HepG2 (cell line): ENCODE results near the gene SLC25A38. TPM values are rescaled to one million over a fixed set of nuclear protein-coding genes. Genes with fewer than 3 reads are reported as not detected.

Experiments used
- ATRX ChIP-seq: sonication (generic); formaldehyde crosslinking; IDR thresholded peaks from 2 replicates; pipeline ENCODE4 v1.4.0; 2020; ENCODE audit warnings: missing genetic modification reagents, borderline replicate concordance
- DMAP1 ChIP-seq: IDR thresholded peaks from 2 replicates; pipeline ENCODE4 v1.6.1; 2016
- DNMT3B ChIP-seq: conservative IDR thresholded peaks from 2 replicates; pipeline ENCODE4 v1.6.1; 2016; ENCODE audit warnings: missing biosample characterization, control low read depth
- ERF ChIP-seq: IDR thresholded peaks from 2 replicates; pipeline ENCODE4 v1.6.1; 2018; ENCODE audit warnings: missing biosample characterization, missing genetic modification reagents
- ETV6 ChIP-seq: sonication (generic); formaldehyde crosslinking; conservative IDR thresholded peaks from 2 replicates; pipeline ENCODE4 v1.4.0; 2020; ENCODE audit warnings: missing genetic modification reagents
- FOXM1 ChIP-seq: sonication (generic); formaldehyde crosslinking; IDR thresholded peaks from 2 replicates; pipeline ENCODE4 v1.5.0; 2020; ENCODE audit warnings: missing genetic modification reagents
- NFYB ChIP-seq: sonication (generic); formaldehyde crosslinking; IDR thresholded peaks from 2 replicates; pipeline ENCODE4 v1.4.0; 2020; ENCODE audit warnings: missing genetic modification reagents
- ZNF557 ChIP-seq: sonication (generic); formaldehyde crosslinking; IDR thresholded peaks from 2 replicates; pipeline ENCODE4 v1.4.0; 2020; ENCODE audit warnings: missing genetic modification reagents
- ZNF746 ChIP-seq: sonication (generic); formaldehyde crosslinking; IDR thresholded peaks from 2 replicates; pipeline ENCODE4 v1.8.0; 2022; ENCODE audit warnings: mild to moderate bottlenecking, missing genetic modification reagents
- ZNF775 ChIP-seq: sonication (generic); formaldehyde crosslinking; IDR thresholded peaks from 2 replicates; pipeline ENCODE4 v1.4.0; 2020; ENCODE audit warnings: missing genetic modification reagents, mild to moderate bottlenecking, moderate library complexity, borderline replicate concordance
- polyA plus RNA-seq, 8 experiments: library from polyadenylated mRNA; depleted of rRNA in 3 of 8; stranded (reverse) in 7 of 8; unstranded in 1 of 8; fragments of >200 nt; fragmentation: Illumina TruSeq in 4 of 8; extraction: Trizol in 4 of 8; gene quantifications; 2 replicates each; pipeline versions ENCODE4 v1.2.1 to v1.2.3, GENCODE V29; 2011 to 2016; ENCODE audit warnings: low read depth in 4 of 8, missing spikeins in 1 of 8, mixed read lengths in 1 of 8; ENCODE audit not compliant: insufficient read depth in 1 of 8
- total RNA-seq, 5 experiments: library from RNA; depleted of rRNA; stranded (reverse); fragments of >200 nt; fragmentation: Illumina TruSeq; extraction: Trizol; gene quantifications; 2 replicates each; pipeline ENCODE4 v1.2.3, GENCODE V29; 2016; ENCODE audit warnings: low read depth in 1 of 5
- TF ChIP-seq, protein P1 (sequence below): sonication (generic); formaldehyde crosslinking; IDR thresholded peaks from 2 replicates; pipeline ENCODE4 v1.4.0; 2020; ENCODE audit warnings: mild to moderate bottlenecking, missing genetic modification reagents
- TF ChIP-seq, protein P2 (sequence below): sonication (generic); formaldehyde crosslinking; IDR thresholded peaks from 2 replicates; pipeline ENCODE4 v1.9.0; 2021; ENCODE audit warnings: missing genetic modification reagents, borderline replicate concordance

Gene SLC25A38
- total and polyA plus RNA-seq, 2 of the 13 experiments (the other 11 are each of a cell fraction or from before 2014, with no cell fraction given) = 32.5 to 35.4 TPM

DNA sequence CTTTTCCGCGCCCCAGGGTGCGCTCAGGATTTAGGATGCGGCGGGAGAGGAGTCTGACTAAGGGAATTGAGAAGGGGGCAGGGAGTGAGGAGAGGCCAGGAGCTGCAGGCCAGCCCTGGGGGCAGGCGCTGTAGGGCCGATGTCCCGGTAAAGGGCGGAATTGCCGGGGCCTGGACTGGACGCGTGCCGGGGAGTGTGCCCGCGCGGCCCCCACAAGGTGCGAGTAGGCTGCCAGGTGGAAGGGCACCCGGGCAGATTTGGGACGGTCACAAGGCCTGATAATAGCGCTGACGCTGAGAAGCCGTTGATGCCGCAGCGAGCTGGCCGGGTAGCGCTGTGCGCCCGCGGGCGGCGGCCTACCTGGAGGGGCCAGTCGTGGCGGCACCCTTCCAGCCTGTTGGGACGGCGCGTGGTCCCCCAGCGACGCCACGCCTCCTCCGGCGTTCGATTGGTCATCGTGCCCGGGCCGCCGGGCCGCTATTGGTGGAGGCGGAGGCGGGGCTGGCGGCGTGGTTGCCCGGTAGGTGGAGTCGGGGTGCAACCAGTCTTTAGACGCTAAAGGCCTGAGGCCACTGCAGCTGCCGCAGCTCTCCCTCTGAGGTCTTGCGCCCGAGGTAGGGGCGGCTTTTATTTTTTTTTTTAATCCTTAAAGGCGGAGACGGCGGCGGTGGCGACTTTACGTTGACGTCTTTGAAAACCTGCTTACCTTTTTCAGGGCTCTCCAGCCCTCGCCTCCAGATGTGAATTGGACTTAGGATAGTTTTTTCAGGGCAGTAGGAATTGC, 903 bp downstream of the SLC25A38 start (continued):
- TF ChIP-seq, protein P1, sequence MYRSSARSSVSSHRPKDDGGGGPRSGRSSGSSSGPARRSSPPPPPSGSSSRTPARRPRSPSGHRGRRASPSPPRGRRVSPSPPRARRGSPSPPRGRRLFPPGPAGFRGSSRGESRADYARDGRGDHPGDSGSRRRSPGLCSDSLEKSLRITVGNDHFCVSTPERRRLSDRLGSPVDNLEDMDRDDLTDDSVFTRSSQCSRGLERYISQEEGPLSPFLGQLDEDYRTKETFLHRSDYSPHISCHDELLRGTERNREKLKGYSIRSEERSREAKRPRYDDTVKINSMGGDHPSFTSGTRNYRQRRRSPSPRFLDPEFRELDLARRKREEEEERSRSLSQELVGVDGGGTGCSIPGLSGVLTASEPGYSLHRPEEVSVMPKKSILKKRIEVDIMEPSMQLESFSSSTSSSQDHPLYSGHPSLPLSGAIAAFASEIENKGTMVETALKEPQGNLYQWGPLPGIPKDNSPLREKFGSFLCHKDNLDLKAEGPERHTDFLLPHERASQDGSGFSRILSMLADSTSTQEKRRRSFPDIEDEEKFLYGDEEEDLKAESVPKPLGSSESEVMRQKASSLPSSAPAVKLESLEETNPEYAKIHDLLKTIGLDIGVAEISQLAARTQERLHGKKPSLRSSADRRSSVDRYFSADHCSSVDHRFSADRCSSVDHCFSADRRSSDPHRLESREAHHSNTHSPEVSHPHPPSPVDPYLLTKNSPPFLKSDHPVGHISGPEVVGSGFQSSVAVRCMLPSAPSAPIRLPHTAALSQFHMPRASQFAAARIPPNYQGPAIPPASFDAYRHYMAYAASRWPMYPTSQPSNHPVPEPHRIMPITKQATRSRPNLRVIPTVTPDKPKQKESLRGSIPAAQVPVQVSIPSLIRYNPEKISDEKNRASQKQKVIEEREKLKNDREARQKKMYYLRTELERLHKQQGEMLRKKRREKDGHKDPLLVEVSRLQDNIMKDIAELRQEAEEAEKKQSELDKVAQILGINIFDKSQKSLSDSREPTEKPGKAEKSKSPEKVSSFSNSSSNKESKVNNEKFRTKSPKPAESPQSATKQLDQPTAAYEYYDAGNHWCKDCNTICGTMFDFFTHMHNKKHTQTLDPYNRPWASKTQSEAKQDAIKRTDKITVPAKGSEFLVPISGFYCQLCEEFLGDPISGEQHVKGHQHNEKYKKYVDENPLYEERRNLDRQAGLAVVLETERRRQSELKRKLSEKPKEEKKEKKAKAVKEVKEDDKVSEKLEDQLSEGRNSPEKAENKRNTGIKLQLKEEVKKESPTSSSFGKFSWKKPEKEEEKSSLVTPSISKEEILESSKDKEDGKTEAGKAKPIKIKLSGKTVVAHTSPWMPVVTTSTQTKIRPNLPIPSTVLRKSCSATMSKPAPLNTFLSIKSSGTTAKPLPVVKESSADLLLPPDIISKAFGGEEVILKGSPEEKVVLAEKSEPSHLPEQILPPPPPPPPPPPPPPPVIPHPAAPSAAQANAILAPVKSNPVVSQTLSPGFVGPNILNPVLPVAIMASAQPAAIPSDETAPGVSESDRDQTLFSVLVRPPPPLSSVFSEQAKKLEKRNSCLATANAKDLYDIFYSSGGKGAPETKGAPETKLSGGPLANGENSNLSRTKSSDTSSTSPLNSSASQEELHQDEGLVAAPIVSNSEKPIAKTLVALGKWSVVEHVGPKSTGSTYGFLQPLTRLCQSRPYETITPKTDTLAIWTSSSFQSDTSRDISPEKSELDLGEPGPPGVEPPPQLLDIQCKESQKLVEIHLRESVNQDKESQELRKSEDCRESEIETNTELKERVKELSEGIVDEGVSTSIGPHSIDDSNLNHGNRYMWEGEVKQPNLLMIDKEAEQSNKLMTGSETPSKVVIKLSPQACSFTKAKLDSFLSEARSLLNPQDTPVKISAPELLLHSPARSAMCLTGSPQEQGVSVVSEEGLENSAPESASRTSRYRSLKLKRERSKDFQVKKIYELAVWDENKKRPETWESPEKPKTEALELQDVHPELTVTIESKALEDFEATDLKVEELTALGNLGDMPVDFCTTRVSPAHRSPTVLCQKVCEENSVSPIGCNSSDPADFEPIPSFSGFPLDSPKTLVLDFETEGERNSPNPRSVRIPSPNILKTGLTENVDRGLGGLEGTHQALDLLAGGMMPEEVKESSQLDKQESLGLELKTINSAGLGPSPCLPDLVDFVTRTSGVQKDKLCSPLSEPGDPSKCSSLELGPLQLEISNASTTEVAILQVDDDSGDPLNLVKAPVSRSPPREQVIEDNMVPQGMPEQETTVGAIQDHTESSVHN (CRISPR knock-in tag) = peak; percentile 26; the same call in 1 of the 2 replicates
- TF ChIP-seq ZNF746 (CRISPR knock-in tag) (no peak), ZNF557 (CRISPR knock-in tag) (no peak), ATRX (no peak), DMAP1 (peak; percentile 63; the same call in 1 of the 2 replicates), FOXM1 (CRISPR knock-in tag) (no peak), ZNF775 (no peak), ETV6 (CRISPR knock-in tag) (no peak; the same call in 1 of the 2 replicates), NFYB (CRISPR knock-in tag) (peak; percentile 97), DNMT3B (CRISPR knock-in tag) (no peak), ERF (CRISPR knock-in tag) (peak; percentile 25; the same call in 1 of the 2 replicates)
- TF ChIP-seq, protein P2, sequence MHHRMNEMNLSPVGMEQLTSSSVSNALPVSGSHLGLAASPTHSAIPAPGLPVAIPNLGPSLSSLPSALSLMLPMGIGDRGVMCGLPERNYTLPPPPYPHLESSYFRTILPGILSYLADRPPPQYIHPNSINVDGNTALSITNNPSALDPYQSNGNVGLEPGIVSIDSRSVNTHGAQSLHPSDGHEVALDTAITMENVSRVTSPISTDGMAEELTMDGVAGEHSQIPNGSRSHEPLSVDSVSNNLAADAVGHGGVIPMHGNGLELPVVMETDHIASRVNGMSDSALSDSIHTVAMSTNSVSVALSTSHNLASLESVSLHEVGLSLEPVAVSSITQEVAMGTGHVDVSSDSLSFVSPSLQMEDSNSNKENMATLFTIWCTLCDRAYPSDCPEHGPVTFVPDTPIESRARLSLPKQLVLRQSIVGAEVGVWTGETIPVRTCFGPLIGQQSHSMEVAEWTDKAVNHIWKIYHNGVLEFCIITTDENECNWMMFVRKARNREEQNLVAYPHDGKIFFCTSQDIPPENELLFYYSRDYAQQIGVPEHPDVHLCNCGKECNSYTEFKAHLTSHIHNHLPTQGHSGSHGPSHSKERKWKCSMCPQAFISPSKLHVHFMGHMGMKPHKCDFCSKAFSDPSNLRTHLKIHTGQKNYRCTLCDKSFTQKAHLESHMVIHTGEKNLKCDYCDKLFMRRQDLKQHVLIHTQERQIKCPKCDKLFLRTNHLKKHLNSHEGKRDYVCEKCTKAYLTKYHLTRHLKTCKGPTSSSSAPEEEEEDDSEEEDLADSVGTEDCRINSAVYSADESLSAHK = no peak
